ENCODE data around the gene CIB1.

- no peak for TF ChIP-seq POLR2A (IDR thresholded peaks at IDR 0.05)
- no peak for TF ChIP-seq CTCF (IDR thresholded peaks at IDR 0.05)
Measured at GRCh38 chr15:90211009-90211408, 22.7 kb downstream of the CIB1 start.
